WI38 (cell line): ENCODE measurements around the gene GSKIP.

Source experiments
- H3K4me3 ChIP-seq: 2 replicates; pipeline ENCODE4 v1.5.1; 2011; ENCODE audit warnings: low read depth, mild to moderate bottlenecking, control low read depth, low read length
- TF ChIP-seq, protein P1 (sequence below): IDR thresholded peaks from 2 replicates; pipeline ENCODE4 v1.5.1; 2012; ENCODE audit warnings: low read depth, mild to moderate bottlenecking, control low read depth, low read length

GSKIP gene

DNA sequence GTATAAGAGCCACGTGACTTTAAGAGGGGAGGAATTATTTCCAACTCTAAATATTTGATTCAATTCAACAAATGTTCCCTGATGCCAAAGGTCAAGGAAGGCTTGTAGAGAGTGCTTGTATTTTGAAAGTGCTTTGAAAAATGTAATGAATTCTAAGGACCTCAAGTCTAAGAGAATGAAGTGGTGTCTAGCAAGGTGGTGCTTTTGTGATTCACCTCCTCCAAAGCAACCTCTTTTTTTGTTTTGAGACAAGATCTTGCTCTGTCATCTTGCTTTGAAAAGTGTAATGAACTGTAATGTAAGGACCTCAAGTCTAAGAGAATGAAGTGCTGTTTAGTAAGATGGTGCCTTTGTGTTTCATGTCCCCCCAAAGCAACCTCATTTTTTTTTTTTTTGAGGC is 42.4 kb downstream of the GSKIP start:
- TF ChIP-seq, protein P1, sequence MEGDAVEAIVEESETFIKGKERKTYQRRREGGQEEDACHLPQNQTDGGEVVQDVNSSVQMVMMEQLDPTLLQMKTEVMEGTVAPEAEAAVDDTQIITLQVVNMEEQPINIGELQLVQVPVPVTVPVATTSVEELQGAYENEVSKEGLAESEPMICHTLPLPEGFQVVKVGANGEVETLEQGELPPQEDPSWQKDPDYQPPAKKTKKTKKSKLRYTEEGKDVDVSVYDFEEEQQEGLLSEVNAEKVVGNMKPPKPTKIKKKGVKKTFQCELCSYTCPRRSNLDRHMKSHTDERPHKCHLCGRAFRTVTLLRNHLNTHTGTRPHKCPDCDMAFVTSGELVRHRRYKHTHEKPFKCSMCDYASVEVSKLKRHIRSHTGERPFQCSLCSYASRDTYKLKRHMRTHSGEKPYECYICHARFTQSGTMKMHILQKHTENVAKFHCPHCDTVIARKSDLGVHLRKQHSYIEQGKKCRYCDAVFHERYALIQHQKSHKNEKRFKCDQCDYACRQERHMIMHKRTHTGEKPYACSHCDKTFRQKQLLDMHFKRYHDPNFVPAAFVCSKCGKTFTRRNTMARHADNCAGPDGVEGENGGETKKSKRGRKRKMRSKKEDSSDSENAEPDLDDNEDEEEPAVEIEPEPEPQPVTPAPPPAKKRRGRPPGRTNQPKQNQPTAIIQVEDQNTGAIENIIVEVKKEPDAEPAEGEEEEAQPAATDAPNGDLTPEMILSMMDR: no peak
- H3K4me3 ChIP-seq: no peak overlapping the region

DNA sequence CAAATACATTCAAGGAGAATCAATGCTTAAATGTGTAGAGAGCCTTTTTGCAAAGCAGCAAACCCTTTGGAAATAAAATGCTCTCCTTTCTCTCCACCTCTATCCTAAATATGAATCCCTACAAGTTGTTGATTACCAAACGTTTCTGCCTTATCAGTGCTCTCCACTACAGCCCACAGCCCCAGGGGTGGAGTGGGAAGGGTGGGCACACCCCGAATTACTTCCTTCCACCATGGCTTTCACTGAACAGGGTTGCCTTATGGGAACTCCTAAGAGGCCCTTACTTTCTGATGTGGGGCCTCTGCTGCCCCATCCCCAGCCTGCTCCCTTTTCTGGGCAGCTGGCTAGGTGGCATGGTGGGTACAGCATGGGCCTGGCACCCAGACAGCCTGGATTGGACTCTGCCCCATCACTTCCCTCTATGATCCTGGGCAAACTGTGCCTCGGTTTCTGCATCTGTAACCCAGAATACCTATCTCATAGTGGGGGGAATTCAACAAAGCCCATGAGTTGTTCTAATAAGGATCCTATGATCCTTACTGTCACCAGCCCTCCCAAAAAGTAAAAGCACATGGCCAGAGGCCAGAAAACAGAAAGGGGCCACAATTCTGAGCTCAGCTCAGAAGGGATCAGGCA is 44.7 kb downstream of the GSKIP start:
- TF ChIP-seq, protein P1: no peak
- no peak overlapping the region for H3K4me3 ChIP-seq

DNA sequence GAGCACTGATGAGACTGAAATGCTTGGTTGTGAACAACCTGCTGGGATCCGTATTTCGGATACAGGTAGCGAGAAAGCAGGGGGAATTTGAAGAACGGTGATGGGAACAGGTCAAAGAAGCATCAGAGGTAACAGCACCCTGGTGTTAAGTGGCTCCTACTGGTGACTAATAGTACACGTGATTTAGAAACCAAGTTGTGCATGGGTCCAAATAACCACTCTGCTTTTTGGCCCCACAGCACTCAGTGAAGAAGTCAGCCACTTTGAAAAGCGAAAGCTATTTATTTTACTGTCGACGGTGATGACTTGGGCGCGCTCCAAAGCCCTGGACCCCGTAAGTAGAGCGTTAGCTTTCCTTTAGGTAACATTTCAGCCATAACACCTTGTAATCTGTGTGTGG is 45.3 kb downstream of the GSKIP start:
- TF ChIP-seq, protein P1: no peak
- no peak overlapping the region for H3K4me3 ChIP-seq

DNA sequence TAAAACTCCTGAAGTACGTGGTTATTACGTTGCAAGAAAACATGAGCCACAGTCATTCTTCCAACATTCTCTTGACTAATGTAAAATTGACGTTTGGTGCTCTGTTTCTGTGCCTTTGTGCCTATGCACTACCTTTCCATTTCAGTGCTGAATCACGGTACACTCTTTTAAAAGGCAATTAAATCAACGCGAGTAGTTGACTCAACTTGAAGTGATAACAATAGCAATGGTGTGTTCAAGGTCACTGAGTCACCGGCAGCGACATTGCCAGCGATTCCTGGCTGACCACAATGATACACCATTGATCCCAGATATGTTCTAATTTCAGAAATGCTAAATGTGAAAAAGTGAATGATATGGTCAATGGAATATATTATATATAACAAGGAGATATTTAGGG is 46.4 kb downstream of the GSKIP start:
- no peak overlapping the region for H3K4me3 ChIP-seq
- TF ChIP-seq, protein P1: no peak

DNA sequence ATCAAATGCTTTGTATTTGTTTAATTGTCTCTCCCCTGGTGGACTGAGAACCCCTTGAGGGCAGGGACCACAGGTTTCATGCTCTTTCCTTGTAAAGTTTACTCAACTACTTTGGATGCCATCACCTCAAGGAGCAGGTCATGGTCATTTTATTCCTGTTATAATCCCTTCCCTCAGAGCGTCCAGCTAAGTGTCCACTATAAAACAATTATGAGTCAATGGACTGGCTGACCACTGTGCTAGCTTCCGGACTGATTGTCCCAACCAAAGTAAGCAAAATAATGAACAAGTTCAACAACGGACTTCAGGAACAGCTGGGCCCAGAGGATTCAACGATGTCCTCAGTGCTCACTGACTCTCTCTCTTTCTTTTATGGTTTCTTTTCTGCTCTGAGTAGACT is 46.8 kb downstream of the GSKIP start:
- no peak overlapping the region for H3K4me3 ChIP-seq
- TF ChIP-seq, protein P1: no peak

DNA sequence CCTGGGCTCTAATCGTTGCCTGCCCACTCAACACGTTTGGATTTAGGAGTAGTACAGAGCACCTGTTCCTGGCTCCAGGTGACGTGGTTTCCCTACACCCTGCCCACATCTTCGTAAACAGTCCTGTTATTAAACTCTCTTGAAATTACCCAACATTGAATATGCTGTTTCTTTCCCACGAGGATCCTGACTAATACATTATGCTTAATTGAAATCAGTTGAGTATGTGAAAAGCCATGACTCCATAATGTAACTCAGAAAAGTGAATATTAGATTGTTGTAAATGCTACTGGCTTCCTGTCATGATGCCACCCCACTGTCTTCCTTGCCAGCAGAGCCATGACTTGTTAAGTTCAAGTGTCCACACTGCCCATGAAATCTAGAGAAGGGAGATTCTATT is 50.2 kb downstream of the GSKIP start:
- TF ChIP-seq, protein P1: no peak

DNA sequence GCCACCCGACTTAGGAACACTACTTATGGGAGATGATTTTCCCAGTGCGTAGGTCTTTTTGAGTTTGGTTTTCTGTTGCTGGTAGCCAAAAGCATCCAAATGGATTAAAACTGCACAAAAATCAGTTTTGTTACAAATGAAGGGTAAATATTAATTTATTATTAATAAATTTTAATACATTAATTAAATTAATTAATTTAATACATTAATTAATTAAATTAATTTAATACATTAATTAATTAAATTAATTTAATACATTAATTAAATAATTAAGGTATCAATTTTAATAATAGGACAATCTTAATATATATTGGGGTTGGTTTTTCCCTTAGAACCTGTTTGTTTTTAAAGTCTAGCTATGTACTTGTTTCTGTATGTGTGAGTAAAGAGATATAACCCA is 52.2 kb downstream of the GSKIP start:
- TF ChIP-seq, protein P1: no peak
- no peak overlapping the region for H3K4me3 ChIP-seq

More for the DNA sequence above, 50.2 kb downstream of the GSKIP start:
- H3K4me3 ChIP-seq: no peak overlapping the region
